K562 (cell line): ENCODE results near the gene MC3R. TPM values are rescaled to one million over a fixed set of nuclear protein-coding genes. Genes with fewer than 3 reads are reported as not detected.

ENCODE experiments used
- ATAC-seq: fragments of 200-7000 bp; cut with Tn5 transposase; 3 replicates; pipeline ENCODE4 v1.9.1; 2020; ENCODE audit warnings: moderate library complexity
- BruUV-seq: library from RNA; stranded (reverse); fragments of 400-500 nt; replicated peaks from 2 replicates; lab custom pipeline; 2021; lab: Mats Ljungman, UMichigan
- CTCF ChIA-PET: fragments of 300-600 bp; formaldehyde crosslinking; extraction: SDS; loops from one replicate; lab custom pipeline; 2021; ENCODE audit warnings: low intra/inter-chr PET ratio; lab: Yijun Ruan, JAX
- POLR2A ChIA-PET: fragments of 300-600, 350-650 bp; sonication (Branson Sonifier 250); formaldehyde crosslinking; extraction: SDS; loops from one replicate; lab custom pipeline; 2021; ENCODE audit warnings: antibody characterized with exemption, inconsistent platforms; lab: Yijun Ruan, JAX
- DNase-seq, 4 experiments: peaks; one replicate each; pipeline versions ENCODE4 v3.0.0 to v3.0.0-alpha.2; 2011 to 2018; ENCODE audit warnings: low spot score in 3 of 4, mixed read lengths in 3 of 4; ENCODE audit errors: extremely low read depth in 1 of 4
- FAIRE-seq: peaks from 2 replicates; lab custom pipeline; 2011; peaks lifted over from hg19 to GRCh38; lab: Jason Lieb, UNC
- H2AFZ ChIP-seq: 2 replicates; pipeline ENCODE4 v1.6.0; 2011; ENCODE audit warnings: low read depth, low read length, control low read depth, inconsistent platforms
- H3K27ac ChIP-seq: fragments of 200-600 bp; 3 replicates; pipeline ENCODE4 v1.8.0; 2011; ENCODE audit warnings: low read depth, mild to moderate bottlenecking, control low read depth, inconsistent platforms, low read length, moderate library complexity, mixed read lengths; ENCODE audit errors: extremely low read depth
- H3K27me3 ChIP-seq, 2 experiments: fragments of 300-600 bp in 1 of 2; 2 replicates in 1 of 2; 3 replicates in 1 of 2; pipeline versions ENCODE4 v1.6.0 to v1.8.0; 2011; ENCODE audit warnings: inconsistent platforms in 2 of 2, low read length in 2 of 2, mild to moderate bottlenecking in 1 of 2, mixed read lengths in 1 of 2, moderate library complexity in 1 of 2; ENCODE audit not compliant: control insufficient read depth in 2 of 2, insufficient read depth in 2 of 2
- H3K36me3 ChIP-seq: fragments of 300-600 bp; 3 replicates; pipeline ENCODE4 v1.8.0; 2011; ENCODE audit warnings: mild to moderate bottlenecking, low read length, inconsistent platforms; ENCODE audit not compliant: control insufficient read depth, insufficient read depth
- H3K4me1 ChIP-seq, 2 experiments: fragments of 200-600 bp in 1 of 2; replicated peaks in 1 of 2; 2 replicates in 1 of 2; 3 replicates in 1 of 2; pipeline versions ENCODE4 v1.5.1 to v1.8.0; 2011; ENCODE audit warnings: inconsistent platforms in 2 of 2, low read length in 2 of 2, mild to moderate bottlenecking in 1 of 2, mixed read lengths in 1 of 2, moderate library complexity in 1 of 2; ENCODE audit not compliant: control insufficient read depth in 2 of 2, insufficient read depth in 2 of 2
- H3K4me2 ChIP-seq: 2 replicates; pipeline ENCODE4 v1.6.1; 2011; ENCODE audit warnings: low read length, control low read depth, inconsistent platforms, mixed read lengths; ENCODE audit not compliant: insufficient read depth
- H3K4me3 ChIP-seq: fragments of 200-600 bp; sonication (generic), shearing (Covaris generic); 2 replicates; pipeline ENCODE4 v1.5.1; 2016; ENCODE audit warnings: control low read depth, inconsistent platforms
- H3K79me2 ChIP-seq: fragments of 200-600 bp; 3 replicates; pipeline ENCODE4 v1.8.0; 2011; ENCODE audit warnings: low read length, inconsistent platforms; ENCODE audit not compliant: control insufficient read depth, insufficient read depth
- H3K9ac ChIP-seq, 2 experiments: 2 replicates each; pipeline versions ENCODE4 v1.6.0 to v1.6.1; 2011; ENCODE audit warnings: low read depth in 2 of 2, low read length in 2 of 2, control low read depth in 1 of 2, inconsistent platforms in 1 of 2, mild to moderate bottlenecking in 1 of 2, mixed read lengths in 1 of 2; ENCODE audit not compliant: insufficient read depth in 1 of 2
- H3K9me1 ChIP-seq: one replicate; pipeline ENCODE4 v1.6.0; 2011; ENCODE audit warnings: inconsistent platforms, mild to moderate bottlenecking, low read length, moderate library complexity; ENCODE audit not compliant: control insufficient read depth, insufficient read depth
- H3K9me3 ChIP-seq: replicated peaks from 2 replicates; pipeline ENCODE4 v1.5.1; 2011; ENCODE audit warnings: low read depth, low read length, inconsistent platforms; ENCODE audit not compliant: control insufficient read depth, insufficient read depth
- H4K20me1 ChIP-seq: replicated peaks from 2 replicates; pipeline ENCODE4 v1.6.1; 2011; ENCODE audit warnings: low read length, inconsistent platforms, mixed read lengths; ENCODE audit not compliant: control insufficient read depth, insufficient read depth
- ATF2 ChIP-seq: sonication (generic); formaldehyde crosslinking; IDR thresholded peaks from 2 replicates; pipeline ENCODE4 v1.8.1; 2022; ENCODE audit warnings: missing genetic modification reagents
- BRD9 ChIP-seq: fragments of 450-650 bp; IDR thresholded peaks from 2 replicates; pipeline ENCODE4 v1.6.1; 2018; ENCODE audit warnings: low read depth; ENCODE audit not compliant: partially characterized antibody
- CC2D1A ChIP-seq: fragments of 450-650 bp; IDR thresholded peaks from 2 replicates; pipeline ENCODE4 v1.6.1; 2017; ENCODE audit warnings: mild to moderate bottlenecking
- CCAR2 ChIP-seq: fragments of 200-400 bp; formaldehyde crosslinking; IDR thresholded peaks from 2 replicates; pipeline ENCODE4 v1.6.1; 2017; ENCODE audit warnings: mild to moderate bottlenecking, low read depth, low read length
- CREB5 ChIP-seq: fragments of 250-450 bp; sonication (Bioruptor Pico); IDR thresholded peaks from 2 replicates; pipeline ENCODE4 v1.5.0; 2020; ENCODE audit warnings: mild to moderate bottlenecking
- DMBX1 ChIP-seq: fragments of 250-450 bp; sonication (Bioruptor Pico); IDR thresholded peaks from 2 replicates; pipeline ENCODE4 v1.8.0; 2022; ENCODE audit warnings: inconsistent platforms, mild to moderate bottlenecking, moderate library complexity, borderline replicate concordance
- FOXA3 ChIP-seq, 2 experiments: fragments of 450-650 bp in 1 of 2; sonication (generic) in 1 of 2; formaldehyde crosslinking; IDR thresholded peaks in 1 of 2; conservative IDR thresholded peaks in 1 of 2; 2 replicates each; pipeline versions ENCODE4 v1.4.0 to v1.8.0; 2020 to 2022; ENCODE audit warnings: mild to moderate bottlenecking in 2 of 2, missing genetic modification reagents in 1 of 2
- HNRNPLL ChIP-seq: fragments of 200-400 bp; formaldehyde crosslinking; IDR thresholded peaks from 2 replicates; pipeline ENCODE4 v1.6.1; 2017; ENCODE audit warnings: low read length, low read depth, mild to moderate bottlenecking; ENCODE audit not compliant: poor library complexity, severe bottlenecking
- NELFE ChIP-seq: IDR thresholded peaks from 2 replicates; pipeline ENCODE4 v1.6.1; 2011; ENCODE audit warnings: mild to moderate bottlenecking; ENCODE audit not compliant: insufficient read depth, insufficient read length
- NFYB ChIP-seq: IDR thresholded peaks from 2 replicates; pipeline ENCODE4 v1.6.1; 2011; ENCODE audit warnings: mild to moderate bottlenecking, moderate library complexity; ENCODE audit not compliant: insufficient read length; ENCODE audit errors: extremely low read depth
- SPI1 ChIP-seq: IDR thresholded peaks from 2 replicates; pipeline ENCODE4 v1.6.1; 2011; ENCODE audit warnings: low read depth, low read length, control low read depth, borderline replicate concordance
- TCF7 ChIP-seq: sonication (generic); IDR thresholded peaks from 2 replicates; pipeline ENCODE4 v1.6.1; 2016; ENCODE audit warnings: antibody characterized with exemption, borderline replicate concordance
- ZNF644 ChIP-seq: fragments of 200-800 bp; sonication (Bioruptor generic); IDR thresholded peaks from 2 replicates; pipeline ENCODE4 v1.6.1; 2016; ENCODE audit warnings: low read depth, missing genetic modification characterization, missing compliant biosample characterization
- ZNF764 ChIP-seq: fragments of 250-450 bp; sonication (Bioruptor Pico); IDR thresholded peaks from 2 replicates; pipeline ENCODE4 v1.4.0; 2020; ENCODE audit warnings: low read depth, mild to moderate bottlenecking, moderate library complexity
- ZNF780A ChIP-seq: fragments of 250-450 bp; sonication (Bioruptor Pico); IDR thresholded peaks from 2 replicates; pipeline ENCODE4 v1.5.0; 2021; ENCODE audit warnings: mild to moderate bottlenecking
- WGBS: fragments of 100-300 bp; shearing (Covaris generic); methylation state at CpG from one replicate; pipeline ENCODE4 v1.1.6; 2016; ENCODE audit warnings: low coverage, mixed read lengths; ENCODE audit not compliant: insufficient coverage; ENCODE audit errors: missing lambda C conversion rate; 5-methylcytosine and 5-hydroxymethylcytosine counted together
- in situ Hi-C: fragments of 300-500 bp; cut with MboI; formaldehyde crosslinking; loops from 4 replicates; pipeline ENCODE4 v1.15.0; 2018; ENCODE audit warnings: inconsistent platforms, mixed read lengths
- intact Hi-C: fragments of 100-400 bp; cut with micrococcal nuclease; formaldehyde crosslinking; loops from 2 replicates; pipeline ENCODE4 v1.14.2; 2022
- polyA plus RNA-seq, 8 experiments: library from polyadenylated mRNA; depleted of rRNA in 4 of 8; stranded (reverse) in 5 of 8; unstranded in 3 of 8; fragments of >200 nt; fragmentation: Nextera tagmentation in 2 of 8; fragmentation: Illumina TruSeq in 1 of 8; extraction: Ambion mirVana in 2 of 8; extraction: Trizol in 1 of 8; gene quantifications; 2 replicates each; pipeline versions ENCODE4 v1.2.1 to v1.2.3, GENCODE V29; 2011 to 2014; ENCODE audit warnings: inconsistent platforms in 1 of 8, missing spikeins in 1 of 8
- total RNA-seq, 7 experiments: library from RNA; depleted of rRNA in 6 of 7; stranded (reverse); fragments of >200 nt in 6 of 7; fragmentation: Illumina TruSeq in 2 of 7; extraction: Trizol in 2 of 7; gene quantifications; 2 replicates each; pipeline versions ENCODE4 v1.2.1 to v1.2.3, GENCODE V29; 2011 to 2021; ENCODE audit warnings: low replicate concordance in 1 of 7

Gene MC3R
- total and polyA plus RNA-seq, 9 of the 15 experiments (the other 6 are each of a cell fraction or from before 2014, with no cell fraction given), result not detected

DNA sequence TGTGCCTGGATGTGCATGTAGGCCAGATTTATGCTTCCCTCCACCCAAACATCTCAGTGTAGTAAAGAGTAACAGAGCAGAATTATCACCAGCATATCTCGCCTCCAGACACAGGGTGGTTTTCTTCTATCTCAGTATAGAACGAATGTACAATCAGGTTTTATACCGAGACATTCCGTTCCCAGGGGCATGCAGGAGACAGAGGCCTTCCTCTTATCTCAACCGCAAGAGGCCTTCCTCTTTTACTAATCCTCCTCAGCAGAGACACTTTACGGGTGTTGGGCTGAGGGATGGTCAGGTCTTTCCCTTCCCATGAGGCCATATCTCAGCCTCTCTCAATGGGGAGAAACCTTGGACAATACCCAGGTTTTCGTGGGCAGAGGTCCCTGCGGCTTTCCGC lies 36.4 kb upstream of the MC3R start:
- no peaks in the 10 kb centered on the region for H3K36me3 ChIP-seq
- TF ChIP-seq ZNF764 (CRISPR knock-in tag) (no peak), SPI1 (peak; percentile 21; the same call in 1 of the 2 replicates)
- H2AFZ ChIP-seq, result no peak overlapping the region
- 0% methylated on average over 9 of the region's 9 CpGs for WGBS
- BruUV-seq, result no TSS peak
- H3K4me1 ChIP-seq, result no peaks in the 10 kb centered on the region
- ChIA-PET CTCF (no interaction called here), POLR2A (no interaction called here)
- no peaks in the 10 kb centered on the region for H3K27me3 ChIP-seq
- H3K4me3 ChIP-seq, result no peak overlapping the region
- intact Hi-C loops, result no loop called here
- FAIRE-seq, result no peak
- in situ Hi-C loops, result no loop called here
- no peaks in the 10 kb centered on the region for H3K9me1 ChIP-seq
- H3K4me2 ChIP-seq, result no peak overlapping the region
- no peaks in the 10 kb centered on the region for H3K79me2 ChIP-seq
- no peak overlapping the region for H3K9ac ChIP-seq
- no peak overlapping the region for H3K27ac ChIP-seq
- DNase-seq, result no peak
- no peak for ATAC-seq
- no peaks in the 10 kb centered on the region for H4K20me1 ChIP-seq
- no peaks in the 10 kb centered on the region for H3K9me3 ChIP-seq

GRCh38 chr20:56213321-56213720 lies 35.2 kb upstream of the MC3R start:
- H3K79me2 ChIP-seq, result no peaks in the 10 kb centered on the region
- 0% methylated on average over 2 of the region's 2 CpGs for WGBS
- H3K9me3 ChIP-seq, result no peaks in the 10 kb centered on the region
- no peaks in the 10 kb centered on the region for H3K36me3 ChIP-seq
- intact Hi-C loops, result no loop called here
- ChIA-PET CTCF (no interaction called here), POLR2A (no interaction called here)
- H2AFZ ChIP-seq, result no peak overlapping the region
- in situ Hi-C loops, result no loop called here
- H4K20me1 ChIP-seq, result no peaks in the 10 kb centered on the region
- TF ChIP-seq ZNF780A (no peak), CC2D1A (no peak), HNRNPLL (no peak), DMBX1 (no peak), FOXA3 (CRISPR knock-in tag; conservative IDR thresholded peaks at IDR 0.05 in 1 of 2, IDR thresholded peaks at IDR 0.05 in 1 of 2) (no peak), ZNF644 (tag) (no peak), CREB5 (no peak), NFYB (no peak), BRD9 (no peak), NELFE (no peak), ATF2 (no peak), CCAR2 (no peak), TCF7 (no peak)
- ATAC-seq (no peak), FAIRE-seq (no peak), DNase-seq (no peak)
- BruUV-seq, result no TSS peak
- H3K27me3 ChIP-seq, result no peaks in the 10 kb centered on the region
- no peak overlapping the region for H3K4me3 ChIP-seq
- no peak overlapping the region for H3K4me2 ChIP-seq
- no peaks in the 10 kb centered on the region for H3K4me1 ChIP-seq
- H3K9me1 ChIP-seq, result no peaks in the 10 kb centered on the region
- H3K9ac ChIP-seq, result no peak overlapping the region
- H3K27ac ChIP-seq, result no peak overlapping the region
